ENCODE measurements around the gene MPHOSPH8. TPM values are rescaled to one million over a fixed set of nuclear protein-coding genes. Genes with fewer than 3 reads are reported as not detected.

MPHOSPH8 gene, protein sequence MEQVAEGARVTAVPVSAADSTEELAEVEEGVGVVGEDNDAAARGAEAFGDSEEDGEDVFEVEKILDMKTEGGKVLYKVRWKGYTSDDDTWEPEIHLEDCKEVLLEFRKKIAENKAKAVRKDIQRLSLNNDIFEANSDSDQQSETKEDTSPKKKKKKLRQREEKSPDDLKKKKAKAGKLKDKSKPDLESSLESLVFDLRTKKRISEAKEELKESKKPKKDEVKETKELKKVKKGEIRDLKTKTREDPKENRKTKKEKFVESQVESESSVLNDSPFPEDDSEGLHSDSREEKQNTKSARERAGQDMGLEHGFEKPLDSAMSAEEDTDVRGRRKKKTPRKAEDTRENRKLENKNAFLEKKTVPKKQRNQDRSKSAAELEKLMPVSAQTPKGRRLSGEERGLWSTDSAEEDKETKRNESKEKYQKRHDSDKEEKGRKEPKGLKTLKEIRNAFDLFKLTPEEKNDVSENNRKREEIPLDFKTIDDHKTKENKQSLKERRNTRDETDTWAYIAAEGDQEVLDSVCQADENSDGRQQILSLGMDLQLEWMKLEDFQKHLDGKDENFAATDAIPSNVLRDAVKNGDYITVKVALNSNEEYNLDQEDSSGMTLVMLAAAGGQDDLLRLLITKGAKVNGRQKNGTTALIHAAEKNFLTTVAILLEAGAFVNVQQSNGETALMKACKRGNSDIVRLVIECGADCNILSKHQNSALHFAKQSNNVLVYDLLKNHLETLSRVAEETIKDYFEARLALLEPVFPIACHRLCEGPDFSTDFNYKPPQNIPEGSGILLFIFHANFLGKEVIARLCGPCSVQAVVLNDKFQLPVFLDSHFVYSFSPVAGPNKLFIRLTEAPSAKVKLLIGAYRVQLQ
- total RNA-seq = 9.2 and 22.0 TPM in 2 replicates

DNA sequence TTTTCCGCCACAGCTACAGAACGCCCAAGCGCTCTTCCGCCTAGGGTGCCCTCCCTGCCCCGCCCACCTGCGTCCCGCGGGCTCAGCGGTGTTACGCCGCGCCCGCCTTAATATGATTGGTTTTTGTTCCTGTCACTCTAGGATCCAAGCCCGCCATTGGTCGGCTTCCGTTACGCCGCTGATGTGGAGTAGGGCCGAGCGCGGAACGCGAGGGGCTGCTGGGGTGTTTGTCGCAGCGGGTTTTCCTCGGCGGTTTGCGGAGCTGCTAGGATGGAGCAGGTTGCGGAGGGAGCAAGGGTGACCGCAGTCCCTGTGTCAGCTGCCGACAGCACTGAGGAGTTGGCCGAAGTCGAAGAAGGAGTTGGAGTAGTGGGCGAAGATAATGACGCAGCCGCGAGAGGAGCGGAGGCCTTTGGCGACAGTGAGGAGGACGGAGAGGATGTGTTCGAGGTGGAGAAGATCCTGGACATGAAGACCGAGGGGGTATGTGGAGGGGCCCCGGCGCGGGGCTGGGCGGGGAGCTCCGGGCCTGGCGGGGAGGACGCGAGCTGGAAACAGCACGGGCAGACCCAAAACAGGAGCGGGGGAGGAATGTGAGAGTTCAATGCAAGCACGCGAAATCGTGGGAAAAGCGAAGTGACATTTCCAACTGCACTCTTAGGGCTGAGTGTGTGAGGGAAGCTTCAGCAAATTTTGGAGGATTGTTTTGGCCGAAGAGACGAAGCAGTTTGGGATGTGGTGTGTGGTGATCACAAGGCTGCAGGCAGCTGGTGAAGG lies at the start of gene MPHOSPH8:
Gene MPHOSPH8 (plus strand): TSS at position 181 of the 777 bp plus-strand sequence. CDS start 90 bp downstream, at position 271.

Other genes with a start within 250 kb of the MPHOSPH8 start
- not detected in 2 replicates for gene TPTE2, start 72.1 kb upstream of the MPHOSPH8 start, total RNA-seq
- gene PSPC1, start 149.3 kb downstream of the MPHOSPH8 start, total RNA-seq = 37.9 and 48.7 TPM in 2 replicates
- 9.5 and 11.3 TPM in 2 replicates for gene ZMYM5, start 230.0 kb downstream of the MPHOSPH8 start, total RNA-seq